K562 (cell line): Measurements from ENCODE around the gene DEDD2. TPM values are rescaled to one million over a fixed set of nuclear protein-coding genes. Genes with fewer than 3 reads are reported as not detected.

ENCODE experiments used
- ARHGAP35 ChIP-seq: fragments of 450-650 bp; IDR thresholded peaks from 2 replicates; pipeline ENCODE4 v1.6.1; 2018; ENCODE audit not compliant: partially characterized antibody
- CREM ChIP-seq: IDR thresholded peaks from 2 replicates; pipeline ENCODE4 v1.6.1; 2014; ENCODE audit warnings: antibody characterized with exemption, low read depth
- EP400 ChIP-seq: fragments of 450-650 bp; IDR thresholded peaks from 2 replicates; pipeline ENCODE4 v1.6.1; 2017; ENCODE audit warnings: antibody characterized with exemption, mild to moderate bottlenecking, moderate library complexity
- FOXA3 ChIP-seq, 2 experiments: fragments of 450-650 bp in 1 of 2; sonication (generic) in 1 of 2; formaldehyde crosslinking; IDR thresholded peaks in 1 of 2; conservative IDR thresholded peaks in 1 of 2; 2 replicates each; pipeline versions ENCODE4 v1.4.0 to v1.8.0; 2020 to 2022; ENCODE audit warnings: mild to moderate bottlenecking in 2 of 2, missing genetic modification reagents in 1 of 2
- FOXK2 ChIP-seq, 2 experiments: fragments of 450-650 bp; IDR thresholded peaks in 1 of 2; conservative IDR thresholded peaks in 1 of 2; 2 replicates each; pipeline ENCODE4 v1.6.1; 2016; ENCODE audit warnings: low read depth in 2 of 2, mild to moderate bottlenecking in 1 of 2
- HDGF ChIP-seq: fragments of 450-650 bp; IDR thresholded peaks from 2 replicates; pipeline ENCODE4 v1.6.1; 2016
- NEUROD1 ChIP-seq: fragments of 150-350 bp; IDR thresholded peaks from 2 replicates; pipeline ENCODE4 v1.6.1; 2014; ENCODE audit warnings: borderline replicate concordance, low read length, low read depth; ENCODE audit not compliant: partially characterized antibody
- NRF1 ChIP-seq, 2 experiments: fragments of 450-650 bp; IDR thresholded peaks in 1 of 2; conservative IDR thresholded peaks in 1 of 2; 2 replicates each; pipeline ENCODE4 v1.6.1; 2014; ENCODE audit warnings: mild to moderate bottlenecking in 2 of 2
- TEAD2 ChIP-seq: fragments of 450-650 bp; IDR thresholded peaks from 2 replicates; pipeline ENCODE4 v1.6.1; 2016; ENCODE audit warnings: missing genetic modification characterization, control low read depth, missing compliant biosample characterization
- TRIM28 ChIP-seq: fragments of 450-650 bp; IDR thresholded peaks from 2 replicates; pipeline ENCODE4 v1.6.1; 2017
- USF1 ChIP-seq: sonication (generic); formaldehyde crosslinking; IDR thresholded peaks from 2 replicates; pipeline ENCODE4 v1.9.0; 2022; ENCODE audit warnings: mild to moderate bottlenecking, missing genetic modification reagents
- ZNF12 ChIP-seq: sonication (generic); formaldehyde crosslinking; IDR thresholded peaks from 2 replicates; pipeline ENCODE4 v1.4.0; 2020; ENCODE audit warnings: mild to moderate bottlenecking, missing genetic modification reagents
- ZNF224 ChIP-seq: sonication (generic); formaldehyde crosslinking; IDR thresholded peaks from 2 replicates; pipeline ENCODE4 v1.8.0; 2022; ENCODE audit warnings: mild to moderate bottlenecking, missing genetic modification reagents
- ZNF583 ChIP-seq: fragments of 250-450 bp; sonication (Bioruptor Pico); IDR thresholded peaks from 2 replicates; pipeline ENCODE4 v1.4.0; 2020
- ZNF830 ChIP-seq: fragments of 250-450 bp; sonication (Bioruptor Pico); IDR thresholded peaks from 2 replicates; pipeline ENCODE4 v1.5.0; 2021; ENCODE audit warnings: mild to moderate bottlenecking
- polyA plus RNA-seq, 8 experiments: library from polyadenylated mRNA; depleted of rRNA in 4 of 8; stranded (reverse) in 5 of 8; unstranded in 3 of 8; fragments of >200 nt; fragmentation: Nextera tagmentation in 2 of 8; fragmentation: Illumina TruSeq in 1 of 8; extraction: Ambion mirVana in 2 of 8; extraction: Trizol in 1 of 8; gene quantifications; 2 replicates each; pipeline versions ENCODE4 v1.2.1 to v1.2.3, GENCODE V29; 2011 to 2014; ENCODE audit warnings: inconsistent platforms in 1 of 8, missing spikeins in 1 of 8
- total RNA-seq, 7 experiments: library from RNA; depleted of rRNA in 6 of 7; stranded (reverse); fragments of >200 nt in 6 of 7; fragmentation: Illumina TruSeq in 2 of 7; extraction: Trizol in 2 of 7; gene quantifications; 2 replicates each; pipeline versions ENCODE4 v1.2.1 to v1.2.3, GENCODE V29; 2011 to 2021; ENCODE audit warnings: low replicate concordance in 1 of 7
- TF ChIP-seq, protein P1 (sequence below): fragments of 450-650 bp; IDR thresholded peaks from 2 replicates; pipeline ENCODE4 v1.6.1; 2017; ENCODE audit warnings: antibody characterized with exemption, mild to moderate bottlenecking
- TF ChIP-seq, protein P2 (sequence below): IDR thresholded peaks from 2 replicates; pipeline ENCODE4 v1.6.1; 2016; ENCODE audit warnings: missing genetic modification characterization, missing compliant biosample characterization
- TF ChIP-seq, protein P3 (sequence below): fragments of 200-800 bp; sonication (Bioruptor generic); IDR thresholded peaks from 2 replicates; pipeline ENCODE4 v1.6.1; 2017; ENCODE audit warnings: missing genetic modification characterization, missing compliant biosample characterization

Gene DEDD2
- total and polyA plus RNA-seq, 9 of the 15 experiments (the other 6 are each of a cell fraction or from before 2014, with no cell fraction given): 4.3 to 43.0 (median 29.2) TPM

DNA sequence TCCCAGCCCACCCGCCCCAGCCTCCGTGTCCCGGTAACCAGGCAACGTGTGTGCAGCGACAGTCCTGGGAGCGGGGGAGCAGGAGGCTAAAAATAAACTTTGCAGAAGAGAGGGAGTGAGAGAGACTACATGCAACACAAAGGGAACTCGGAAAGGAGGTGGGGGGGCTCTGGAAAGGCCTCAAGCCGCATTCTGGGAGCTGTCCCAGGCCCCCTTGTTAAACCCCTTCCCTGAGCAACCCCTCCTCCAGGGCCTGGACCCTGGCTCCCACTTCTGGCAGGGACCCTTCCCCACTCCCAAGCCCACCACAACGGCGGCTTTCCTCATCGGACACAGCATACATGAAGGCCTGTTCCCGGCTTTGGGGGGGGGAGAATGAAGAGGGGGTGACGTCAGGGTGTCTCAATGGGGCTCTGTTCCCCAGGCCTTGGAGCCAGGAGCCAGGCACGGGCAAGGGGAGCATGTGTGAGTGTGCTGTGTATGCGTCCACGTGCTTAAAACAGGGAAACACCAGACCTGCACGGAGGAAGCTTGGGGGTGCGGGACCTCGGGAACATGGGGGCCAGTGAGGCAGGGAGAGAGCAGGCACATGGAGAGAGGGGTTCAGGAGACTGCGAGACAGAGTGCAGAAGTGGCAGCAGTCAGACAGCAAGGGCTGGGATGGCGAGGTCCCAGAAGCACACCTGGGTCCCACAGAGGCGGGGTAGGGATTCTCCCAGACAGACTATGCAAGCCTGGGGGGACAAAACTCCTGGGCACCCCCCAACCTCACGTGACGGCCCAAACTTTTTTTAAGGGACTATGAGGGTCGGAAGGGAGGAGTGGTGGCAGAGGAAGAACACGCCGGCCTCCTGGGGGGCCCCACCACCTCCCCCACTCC, 35.1 kb upstream of the DEDD2 start (continued):
- TF ChIP-seq, protein P1, sequence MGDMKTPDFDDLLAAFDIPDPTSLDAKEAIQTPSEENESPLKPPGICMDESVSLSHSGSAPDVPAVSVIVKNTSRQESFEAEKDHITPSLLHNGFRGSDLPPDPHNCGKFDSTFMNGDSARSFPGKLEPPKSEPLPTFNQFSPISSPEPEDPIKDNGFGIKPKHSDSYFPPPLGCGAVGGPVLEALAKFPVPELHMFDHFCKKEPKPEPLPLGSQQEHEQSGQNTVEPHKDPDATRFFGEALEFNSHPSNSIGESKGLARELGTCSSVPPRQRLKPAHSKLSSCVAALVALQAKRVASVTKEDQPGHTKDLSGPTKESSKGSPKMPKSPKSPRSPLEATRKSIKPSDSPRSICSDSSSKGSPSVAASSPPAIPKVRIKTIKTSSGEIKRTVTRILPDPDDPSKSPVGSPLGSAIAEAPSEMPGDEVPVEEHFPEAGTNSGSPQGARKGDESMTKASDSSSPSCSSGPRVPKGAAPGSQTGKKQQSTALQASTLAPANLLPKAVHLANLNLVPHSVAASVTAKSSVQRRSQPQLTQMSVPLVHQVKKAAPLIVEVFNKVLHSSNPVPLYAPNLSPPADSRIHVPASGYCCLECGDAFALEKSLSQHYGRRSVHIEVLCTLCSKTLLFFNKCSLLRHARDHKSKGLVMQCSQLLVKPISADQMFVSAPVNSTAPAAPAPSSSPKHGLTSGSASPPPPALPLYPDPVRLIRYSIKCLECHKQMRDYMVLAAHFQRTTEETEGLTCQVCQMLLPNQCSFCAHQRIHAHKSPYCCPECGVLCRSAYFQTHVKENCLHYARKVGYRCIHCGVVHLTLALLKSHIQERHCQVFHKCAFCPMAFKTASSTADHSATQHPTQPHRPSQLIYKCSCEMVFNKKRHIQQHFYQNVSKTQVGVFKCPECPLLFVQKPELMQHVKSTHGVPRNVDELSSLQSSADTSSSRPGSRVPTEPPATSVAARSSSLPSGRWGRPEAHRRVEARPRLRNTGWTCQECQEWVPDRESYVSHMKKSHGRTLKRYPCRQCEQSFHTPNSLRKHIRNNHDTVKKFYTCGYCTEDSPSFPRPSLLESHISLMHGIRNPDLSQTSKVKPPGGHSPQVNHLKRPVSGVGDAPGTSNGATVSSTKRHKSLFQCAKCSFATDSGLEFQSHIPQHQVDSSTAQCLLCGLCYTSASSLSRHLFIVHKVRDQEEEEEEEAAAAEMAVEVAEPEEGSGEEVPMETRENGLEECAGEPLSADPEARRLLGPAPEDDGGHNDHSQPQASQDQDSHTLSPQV: 0 out of 2 replicates have a peak, but pooled peaks have one; percentile 49
- TF ChIP-seq FOXA3 (CRISPR knock-in tag; conservative IDR thresholded peaks at IDR 0.05 in 1 of 2, IDR thresholded peaks at IDR 0.05 in 1 of 2) (peak in 1 of 2 experiments; percentile 49; a peak in 1 of 4 replicates), ZNF224 (CRISPR knock-in tag) (no peak), TRIM28 (no peak), TEAD2 (tag) (no peak), ZNF12 (0 out of 2 replicates have a peak, but pooled peaks have one; percentile 39), FOXK2 (conservative IDR thresholded peaks at IDR 0.05 in 1 of 2, IDR thresholded peaks at IDR 0.05 in 1 of 2; ENCODE audit: low read depth in 2 of 2) (peak in 1 of 2 experiments; percentile 42; a peak in 2 of 4 replicates), ZNF583 (CRISPR knock-in tag) (no peak), ARHGAP35 (no peak), NEUROD1 (peak; percentile 11), EP400 (0 out of 2 replicates have a peak, but pooled peaks have one; percentile 61), NRF1 (conservative IDR thresholded peaks at IDR 0.05 in 1 of 2, IDR thresholded peaks at IDR 0.05 in 1 of 2) (peak in 1 of 2 experiments; percentile 17; a peak in 1 of 4 replicates), USF1 (CRISPR knock-in tag) (peak; percentile 35), ZNF830 (CRISPR knock-in tag) (no peak), CREM (peak; percentile 53; the same call in 1 of the 2 replicates), HDGF (0 out of 2 replicates have a peak, but pooled peaks have one; percentile 67)
- TF ChIP-seq, protein P2, sequence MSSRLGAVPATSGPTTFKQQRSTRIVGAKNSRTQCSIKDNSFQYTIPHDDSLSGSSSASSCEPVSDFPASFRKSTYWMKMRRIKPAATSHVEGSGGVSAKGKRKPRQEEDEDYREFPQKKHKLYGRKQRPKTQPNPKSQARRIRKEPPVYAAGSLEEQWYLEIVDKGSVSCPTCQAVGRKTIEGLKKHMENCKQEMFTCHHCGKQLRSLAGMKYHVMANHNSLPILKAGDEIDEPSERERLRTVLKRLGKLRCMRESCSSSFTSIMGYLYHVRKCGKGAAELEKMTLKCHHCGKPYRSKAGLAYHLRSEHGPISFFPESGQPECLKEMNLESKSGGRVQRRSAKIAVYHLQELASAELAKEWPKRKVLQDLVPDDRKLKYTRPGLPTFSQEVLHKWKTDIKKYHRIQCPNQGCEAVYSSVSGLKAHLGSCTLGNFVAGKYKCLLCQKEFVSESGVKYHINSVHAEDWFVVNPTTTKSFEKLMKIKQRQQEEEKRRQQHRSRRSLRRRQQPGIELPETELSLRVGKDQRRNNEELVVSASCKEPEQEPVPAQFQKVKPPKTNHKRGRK: no peak
- TF ChIP-seq, protein P3, sequence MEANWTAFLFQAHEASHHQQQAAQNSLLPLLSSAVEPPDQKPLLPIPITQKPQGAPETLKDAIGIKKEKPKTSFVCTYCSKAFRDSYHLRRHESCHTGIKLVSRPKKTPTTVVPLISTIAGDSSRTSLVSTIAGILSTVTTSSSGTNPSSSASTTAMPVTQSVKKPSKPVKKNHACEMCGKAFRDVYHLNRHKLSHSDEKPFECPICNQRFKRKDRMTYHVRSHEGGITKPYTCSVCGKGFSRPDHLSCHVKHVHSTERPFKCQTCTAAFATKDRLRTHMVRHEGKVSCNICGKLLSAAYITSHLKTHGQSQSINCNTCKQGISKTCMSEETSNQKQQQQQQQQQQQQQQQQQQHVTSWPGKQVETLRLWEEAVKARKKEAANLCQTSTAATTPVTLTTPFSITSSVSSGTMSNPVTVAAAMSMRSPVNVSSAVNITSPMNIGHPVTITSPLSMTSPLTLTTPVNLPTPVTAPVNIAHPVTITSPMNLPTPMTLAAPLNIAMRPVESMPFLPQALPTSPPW (CRISPR knock-in tag): peak; percentile 79
